Measurements from ENCODE around the gene ARHGAP32.

ARHGAP32 gene

GRCh38 chr11:129192150-129192549, at the start of gene ARHGAP32:
Gene ARHGAP32 (minus strand): TSS chr11:129192325. CDS start chr11:129192198, 127 bp downstream.
- TF ChIP-seq ZNF274 (IDR thresholded peaks at IDR 0.05; ENCODE audit: low read depth, low read length) = no peak
- H3K4me3 ChIP-seq (ENCODE audit: low read length) = no peak within 1 kb of the TSS

- no peak overlapping the region for H3K4me3 ChIP-seq (ENCODE audit: low read length)
- TF ChIP-seq ZNF274 (IDR thresholded peaks at IDR 0.05; ENCODE audit: low read depth, low read length) = no peak
Measured at GRCh38 chr11:129239207-129239606, 47.1 kb upstream of the ARHGAP32 start.

- no peak overlapping the region for H3K4me3 ChIP-seq (ENCODE audit: low read length)
- TF ChIP-seq ZNF274 (IDR thresholded peaks at IDR 0.05; ENCODE audit: low read depth, low read length) = no peak
Measured at GRCh38 chr11:129237880-129238638, 45.9 kb upstream of the ARHGAP32 start.

GRCh38 chr11:129237456-129237855, 45.3 kb upstream of the ARHGAP32 start:
- H3K4me3 ChIP-seq (ENCODE audit: low read length) = no peak overlapping the region
- TF ChIP-seq ZNF274 (IDR thresholded peaks at IDR 0.05; ENCODE audit: low read depth, low read length) = no peak

- no peak for TF ChIP-seq ZNF274 (IDR thresholded peaks at IDR 0.05; ENCODE audit: low read depth, low read length)
- no peak overlapping the region for H3K4me3 ChIP-seq (ENCODE audit: low read length)
Measured at GRCh38 chr11:129236850-129237249, 44.7 kb upstream of the ARHGAP32 start.

- H3K4me3 ChIP-seq (ENCODE audit: low read length) = no peak overlapping the region
- TF ChIP-seq ZNF274 (IDR thresholded peaks at IDR 0.05; ENCODE audit: low read depth, low read length) = no peak
Measured at GRCh38 chr11:129234978-129235377, 42.9 kb upstream of the ARHGAP32 start.

- H3K4me3 ChIP-seq (ENCODE audit: low read length) = no peak overlapping the region
- TF ChIP-seq ZNF274 (IDR thresholded peaks at IDR 0.05; ENCODE audit: low read depth, low read length) = no peak
Measured at GRCh38 chr11:129230006-129230405, 37.9 kb upstream of the ARHGAP32 start.

- H3K4me3 ChIP-seq (ENCODE audit: low read length) = no peak overlapping the region
- TF ChIP-seq ZNF274 (IDR thresholded peaks at IDR 0.05; ENCODE audit: low read depth, low read length) = no peak
Measured at GRCh38 chr11:129226207-129226798, 34.2 kb upstream of the ARHGAP32 start.

GRCh38 chr11:129225190-129225589, 33.1 kb upstream of the ARHGAP32 start:
- no peak overlapping the region for H3K4me3 ChIP-seq (ENCODE audit: low read length)
- TF ChIP-seq ZNF274 (IDR thresholded peaks at IDR 0.05; ENCODE audit: low read depth, low read length) = no peak

GRCh38 chr11:129224538-129224937, 32.4 kb upstream of the ARHGAP32 start:
- H3K4me3 ChIP-seq (ENCODE audit: low read length) = no peak overlapping the region
- TF ChIP-seq ZNF274 (IDR thresholded peaks at IDR 0.05; ENCODE audit: low read depth, low read length) = no peak

- no peak overlapping the region for H3K4me3 ChIP-seq (ENCODE audit: low read length)
- TF ChIP-seq ZNF274 (IDR thresholded peaks at IDR 0.05; ENCODE audit: low read depth, low read length) = no peak
Measured at GRCh38 chr11:129223701-129224149, 31.6 kb upstream of the ARHGAP32 start.

GRCh38 chr11:129223260-129223659, 31.1 kb upstream of the ARHGAP32 start:
- no peak overlapping the region for H3K4me3 ChIP-seq (ENCODE audit: low read length)
- TF ChIP-seq ZNF274 (IDR thresholded peaks at IDR 0.05; ENCODE audit: low read depth, low read length) = no peak

GRCh38 chr11:129222158-129222557, 30.0 kb upstream of the ARHGAP32 start:
- no peak for TF ChIP-seq ZNF274 (IDR thresholded peaks at IDR 0.05; ENCODE audit: low read depth, low read length)
- no peak overlapping the region for H3K4me3 ChIP-seq (ENCODE audit: low read length)

GRCh38 chr11:129215506-129216245, 23.6 kb upstream of the ARHGAP32 start:
- no peak for TF ChIP-seq ZNF274 (IDR thresholded peaks at IDR 0.05; ENCODE audit: low read depth, low read length)
- no peak overlapping the region for H3K4me3 ChIP-seq (ENCODE audit: low read length)
